ENCODE measurements around the gene CHST13. TPM values are rescaled to one million over a fixed set of nuclear protein-coding genes. Genes with fewer than 3 reads are reported as not detected.
A peak's percentile ranks its signal among the peaks of the same experiment; 100 is the strongest.

The CHST13 gene
- total RNA-seq, 2 experiments from 2014 or later: not detected

- Mint-ChIP-seq H3K36me3 (ENCODE audit: low read depth) (no peaks in the 10 kb centered on the region), H3K27me3 (no peaks in the 10 kb centered on the region), H3K27ac (no peak overlapping the region), H3K9me3 (no peaks in the 10 kb centered on the region), H3K4me3 (no peak overlapping the region), H3K4me1 (peaks cover 13% of the 10 kb centered on the region)
- ChIA-PET POLR2A (no interaction called here), CTCF (no interaction called here)
- no peak for DNase-seq
Observed at GRCh38 chr3:126482503-126483255, 41.3 kb upstream of the CHST13 start.

DNA sequence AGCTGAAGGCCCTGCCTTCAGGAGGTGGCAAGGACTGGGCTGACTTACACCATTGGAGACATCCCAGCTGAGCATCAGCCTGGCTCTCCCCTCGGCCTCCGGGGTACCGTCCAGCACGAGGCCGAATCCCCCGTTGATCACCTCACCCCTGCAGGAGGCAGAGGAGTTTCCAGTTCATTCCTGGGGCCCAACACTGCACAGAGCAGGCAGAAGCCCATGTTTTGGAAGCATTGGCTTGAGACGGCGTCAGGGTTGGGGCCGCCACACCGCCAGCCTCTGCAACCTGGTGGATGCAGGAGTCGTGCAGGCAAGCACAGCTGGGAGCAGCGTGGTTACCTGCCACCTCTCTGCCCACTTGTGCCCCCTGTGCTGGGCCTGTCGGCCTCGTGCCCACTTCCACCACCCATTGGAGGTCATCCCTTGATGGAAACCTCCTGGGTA lies 40.6 kb upstream of the CHST13 start:
- H3K4me1 Mint-ChIP-seq: peaks cover 13% of the 10 kb centered on the region
- H3K27me3 Mint-ChIP-seq: no peaks in the 10 kb centered on the region
- H3K27ac Mint-ChIP-seq: no peak overlapping the region
- DNase-seq: no peak
- CTCF ChIA-PET: no interaction called here
- POLR2A ChIA-PET: no interaction called here
- no peaks in the 10 kb centered on the region for H3K9me3 Mint-ChIP-seq
- no peak overlapping the region for H3K4me3 Mint-ChIP-seq
- no peaks in the 10 kb centered on the region for H3K36me3 Mint-ChIP-seq (ENCODE audit: low read depth)

- no peaks in the 10 kb centered on the region for H3K9me3 Mint-ChIP-seq
- no peak overlapping the region for H3K27ac Mint-ChIP-seq
- no peak for DNase-seq
- H3K4me1 Mint-ChIP-seq: peaks cover 13% of the 10 kb centered on the region
- H3K36me3 Mint-ChIP-seq (ENCODE audit: low read depth): no peaks in the 10 kb centered on the region
- POLR2A ChIA-PET: no interaction called here
- CTCF ChIA-PET: no interaction called here
- no peaks in the 10 kb centered on the region for H3K27me3 Mint-ChIP-seq
- no peak overlapping the region for H3K4me3 Mint-ChIP-seq
Observed at GRCh38 chr3:126484148-126484547, 39.8 kb upstream of the CHST13 start.

- ChIA-PET CTCF (no interaction called here), POLR2A (no interaction called here)
- H3K27ac Mint-ChIP-seq: no peak overlapping the region
- peaks cover 13% of the 10 kb centered on the region for H3K4me1 Mint-ChIP-seq
- H3K27me3 Mint-ChIP-seq: no peaks in the 10 kb centered on the region
- no peak overlapping the region for H3K4me3 Mint-ChIP-seq
- H3K36me3 Mint-ChIP-seq (ENCODE audit: low read depth): no peaks in the 10 kb centered on the region
- H3K9me3 Mint-ChIP-seq: no peaks in the 10 kb centered on the region
- no peak for DNase-seq
Observed at GRCh38 chr3:126484662-126485061, 39.3 kb upstream of the CHST13 start.

GRCh38 chr3:126485176-126485897 lies 38.6 kb upstream of the CHST13 start:
- Mint-ChIP-seq H3K27me3 (no peaks in the 10 kb centered on the region), H3K9me3 (no peaks in the 10 kb centered on the region), H3K36me3 (ENCODE audit: low read depth) (no peaks in the 10 kb centered on the region), H3K4me3 (no peak overlapping the region), H3K27ac (no peak overlapping the region), H3K4me1 (peaks cover 13% of the 10 kb centered on the region)
- no peak for DNase-seq
- ChIA-PET CTCF (no interaction called here), POLR2A (no interaction called here)

DNA sequence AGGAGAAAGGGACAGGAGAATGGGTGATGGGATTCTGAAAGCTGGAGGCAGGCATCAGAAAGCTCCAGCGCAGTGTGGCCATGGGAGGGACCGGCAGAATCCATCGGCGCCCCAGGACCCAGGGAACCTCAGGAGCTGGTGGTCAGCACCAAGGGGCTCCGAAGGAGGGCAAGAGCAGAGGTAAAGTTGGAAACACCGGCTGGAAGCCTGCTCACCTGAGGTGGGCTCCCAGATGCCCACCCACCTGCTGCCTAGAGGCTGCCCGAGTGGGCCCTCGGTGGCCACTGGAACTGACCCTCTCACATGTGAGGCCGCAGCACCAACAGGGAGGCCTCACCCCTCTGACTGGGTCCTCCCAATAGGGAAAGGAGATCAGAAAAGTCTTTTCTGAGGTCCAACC lies 38.0 kb upstream of the CHST13 start:
- ChIA-PET CTCF (no interaction called here), POLR2A (no interaction called here)
- peaks cover 13% of the 10 kb centered on the region for H3K4me1 Mint-ChIP-seq

GRCh38 chr3:126486360-126486847 lies 37.6 kb upstream of the CHST13 start:
- Mint-ChIP-seq H3K9me3 (no peaks in the 10 kb centered on the region), H3K27me3 (no peaks in the 10 kb centered on the region), H3K27ac (peak overlapping the region; percentile 26), H3K36me3 (ENCODE audit: low read depth) (no peaks in the 10 kb centered on the region), H3K4me3 (no peak overlapping the region), H3K4me1 (peaks cover 13% of the 10 kb centered on the region)
- CTCF ChIA-PET: no interaction called here
- no peak for DNase-seq
- POLR2A ChIA-PET: interaction anchor here (1.2 kb wide), 1 partner anchor 10 kb away, joined by 5 read pairs; the partner anchor contains the start of gene ZXDC

More for the DNA sequence above, 38.0 kb upstream of the CHST13 start:
- Mint-ChIP-seq H3K9me3 (no peaks in the 10 kb centered on the region), H3K36me3 (ENCODE audit: low read depth) (no peaks in the 10 kb centered on the region), H3K27me3 (no peaks in the 10 kb centered on the region), H3K27ac (no peak overlapping the region), H3K4me3 (no peak overlapping the region)
- no peak for DNase-seq

- no peak overlapping the region for H3K4me3 Mint-ChIP-seq
- no peaks in the 10 kb centered on the region for H3K9me3 Mint-ChIP-seq
- peaks cover 13% of the 10 kb centered on the region for H3K4me1 Mint-ChIP-seq
- peak overlapping the region; percentile 41 for H3K27ac Mint-ChIP-seq
- no peaks in the 10 kb centered on the region for H3K36me3 Mint-ChIP-seq (ENCODE audit: low read depth)
- peak; percentile 28 for DNase-seq
- ChIA-PET POLR2A (interaction anchor here (1.2 kb wide), 1 partner anchor 11 kb away, joined by 5 read pairs; the partner anchor contains the start of gene ZXDC), CTCF (no interaction called here)
- no peaks in the 10 kb centered on the region for H3K27me3 Mint-ChIP-seq
Observed at GRCh38 chr3:126487151-126487771, 36.7 kb upstream of the CHST13 start.

- Mint-ChIP-seq H3K4me1 (peaks cover 13% of the 10 kb centered on the region), H3K27me3 (no peaks in the 10 kb centered on the region), H3K27ac (no peak overlapping the region), H3K9me3 (no peaks in the 10 kb centered on the region), H3K36me3 (ENCODE audit: low read depth) (no peaks in the 10 kb centered on the region), H3K4me3 (no peak overlapping the region)
- ChIA-PET POLR2A (no interaction called here), CTCF (no interaction called here)
- DNase-seq: no peak
Observed at GRCh38 chr3:126488185-126488584, 35.8 kb upstream of the CHST13 start.

DNA sequence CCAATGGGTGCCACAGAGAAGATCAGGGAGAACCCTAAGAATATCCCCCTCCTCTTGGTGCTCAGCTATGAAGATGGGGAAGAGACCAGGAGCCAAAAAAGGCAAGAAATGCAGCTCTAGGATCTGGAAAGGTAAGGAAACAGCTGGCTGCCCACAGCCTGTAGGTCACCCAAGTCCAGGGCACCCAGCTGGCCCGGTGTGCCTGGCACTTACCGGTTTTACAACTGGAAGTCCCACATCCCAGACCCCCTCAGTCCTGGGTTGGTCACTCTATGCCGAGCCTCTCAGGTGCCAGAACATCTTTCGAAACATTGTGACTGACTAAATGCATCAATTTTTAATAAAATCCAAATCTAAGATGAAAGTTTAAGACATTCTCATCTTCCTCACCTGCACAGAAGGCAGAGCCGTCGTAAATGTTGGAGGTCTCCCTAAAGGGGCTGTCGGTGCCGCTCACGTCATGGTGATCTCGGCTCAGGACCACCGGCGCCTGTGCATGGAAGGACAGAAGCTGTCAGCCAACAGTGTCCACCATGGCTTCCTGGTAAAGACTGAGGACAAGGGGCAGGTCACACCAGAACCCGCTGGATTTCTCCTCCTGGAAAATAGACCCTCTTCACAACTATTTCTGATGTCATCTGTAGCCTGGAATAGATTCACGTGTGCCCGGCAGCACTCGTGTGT lies 34.9 kb upstream of the CHST13 start:
- ChIA-PET POLR2A (no interaction called here), CTCF (no interaction called here)
- no peaks in the 10 kb centered on the region for H3K36me3 Mint-ChIP-seq (ENCODE audit: low read depth)
- H3K27ac Mint-ChIP-seq: no peak overlapping the region
- H3K4me3 Mint-ChIP-seq: no peak overlapping the region
- peaks cover 15% of the 10 kb centered on the region for H3K4me1 Mint-ChIP-seq
- no peaks in the 10 kb centered on the region for H3K9me3 Mint-ChIP-seq
- no peaks in the 10 kb centered on the region for H3K27me3 Mint-ChIP-seq
- DNase-seq: no peak

- H3K4me3 Mint-ChIP-seq: no peak overlapping the region
- H3K9me3 Mint-ChIP-seq: no peaks in the 10 kb centered on the region
- ChIA-PET CTCF (no interaction called here), POLR2A (no interaction called here)
- peaks cover 15% of the 10 kb centered on the region for H3K4me1 Mint-ChIP-seq
- H3K27me3 Mint-ChIP-seq: no peaks in the 10 kb centered on the region
- no peak overlapping the region for H3K27ac Mint-ChIP-seq
- no peaks in the 10 kb centered on the region for H3K36me3 Mint-ChIP-seq (ENCODE audit: low read depth)
- no peak for DNase-seq
Observed at GRCh38 chr3:126490619-126491018, 33.3 kb upstream of the CHST13 start.

GRCh38 chr3:126491221-126492013 lies 32.5 kb upstream of the CHST13 start:
- Mint-ChIP-seq H3K4me1 (peaks cover 13% of the 10 kb centered on the region), H3K4me3 (no peak overlapping the region), H3K9me3 (no peaks in the 10 kb centered on the region), H3K27me3 (no peaks in the 10 kb centered on the region), H3K36me3 (ENCODE audit: low read depth) (no peaks in the 10 kb centered on the region), H3K27ac (no peak overlapping the region)
- no peak for DNase-seq
- ChIA-PET CTCF (no interaction called here), POLR2A (no interaction called here)

Data from activated CD4-positive, alpha-beta memory T cell treated with anti-CD3 and anti-CD28 coated beads, Interleukin-2, amount 10 ng/mL, durations not matched to agents 7 days and 5 days (primary cell).